A673 (cell line): ENCODE data around the gene DLG2. TPM values are rescaled to one million over a fixed set of nuclear protein-coding genes. Genes with fewer than 3 reads are reported as not detected.

Experiments
- BruUV-seq: library from RNA; stranded (reverse); fragments of 400-500 nt; replicated peaks from 2 replicates; lab custom pipeline; 2021; lab: Mats Ljungman, UMichigan
- CTCF ChIA-PET: fragments of 300-600 bp; sonication (Branson Sonifier 250); formaldehyde crosslinking; loops from one replicate; lab custom pipeline; 2022; ENCODE audit warnings: antibody characterized with exemption; lab: Charles Lee
- POLR2A ChIA-PET: fragments of 300-600 bp; sonication (Branson Sonifier 250); formaldehyde crosslinking; loops from one replicate; lab custom pipeline; 2022; ENCODE audit warnings: antibody characterized with exemption; ENCODE audit not compliant: low non-redundant PET; lab: Charles Lee
- DNase-seq: peaks from one replicate; pipeline ENCODE4 v3.0.0-alpha.2; 2015; ENCODE audit warnings: low spot score
- H3K27ac ChIP-seq: fragments of 200-600 bp; sonication (generic); 2 replicates; pipeline ENCODE4 v1.5.1; 2016; ENCODE audit warnings: mixed run types, low read depth, mild to moderate bottlenecking, mixed read lengths, antibody characterized with exemption, low read length; ENCODE audit not compliant: poor library complexity, severe bottlenecking
- H3K27me3 ChIP-seq: fragments of 200-600 bp; sonication (generic); replicated peaks from 2 replicates; pipeline ENCODE4 v1.6.1; 2017; ENCODE audit warnings: mixed run types, low read depth, mild to moderate bottlenecking, mixed read lengths, antibody characterized with exemption, low read length; ENCODE audit not compliant: insufficient read depth, poor library complexity
- H3K36me3 ChIP-seq: fragments of 200-600 bp; sonication (generic); 2 replicates; pipeline ENCODE4 v1.6.1; 2016; ENCODE audit warnings: mixed run types, mild to moderate bottlenecking, mixed read lengths, antibody characterized with exemption, low read length; ENCODE audit not compliant: insufficient read depth, poor library complexity, severe bottlenecking
- H3K4me1 ChIP-seq: fragments of 200-600 bp; sonication (generic); 2 replicates; pipeline ENCODE4 v1.6.1; 2017; ENCODE audit warnings: mixed run types, mild to moderate bottlenecking, mixed read lengths, antibody characterized with exemption, low read length; ENCODE audit not compliant: insufficient read depth, poor library complexity, severe bottlenecking
- H3K4me3 ChIP-seq: fragments of 200-600 bp; sonication (generic); 2 replicates; pipeline ENCODE4 v1.5.1; 2016; ENCODE audit warnings: low read depth, mixed run types, mild to moderate bottlenecking, mixed read lengths, low read length; ENCODE audit not compliant: poor library complexity, severe bottlenecking
- H3K9me3 ChIP-seq: fragments of 200-600 bp; sonication (generic); 2 replicates; pipeline ENCODE4 v1.6.1; 2016; ENCODE audit warnings: mixed run types, low read depth, mild to moderate bottlenecking, mixed read lengths, antibody characterized with exemption, low read length; ENCODE audit not compliant: poor library complexity, severe bottlenecking
- CTCF ChIP-seq: fragments of 300-800, 200-600 bp; sonication (generic); conservative IDR thresholded peaks from 2 replicates; pipeline ENCODE4 v1.5.1; 2017; ENCODE audit warnings: low read depth, mild to moderate bottlenecking, antibody characterized with exemption, low read length, moderate library complexity, mixed read lengths
- EZH2 ChIP-seq: fragments of 200-600 bp; sonication (generic); IDR thresholded peaks from 2 replicates; pipeline ENCODE4 v1.6.1; 2017; ENCODE audit warnings: borderline replicate concordance, low read depth, mild to moderate bottlenecking, mixed read lengths, antibody characterized with exemption, low read length; ENCODE audit not compliant: poor library complexity, severe bottlenecking
- intact Hi-C: fragments of 100-400 bp; cut with micrococcal nuclease; formaldehyde crosslinking; loops from one replicate; pipeline ENCODE4 v1.10.0; 2022; ENCODE audit not compliant: unreplicated experiment
- total RNA-seq: library from RNA; stranded (reverse); gene quantifications from 2 replicates; pipeline ENCODE4 v1.2.3, GENCODE V29; 2021

DLG2 gene
- total RNA-seq, 1 experiment from 2014 or later, result 277 TPM

DNA sequence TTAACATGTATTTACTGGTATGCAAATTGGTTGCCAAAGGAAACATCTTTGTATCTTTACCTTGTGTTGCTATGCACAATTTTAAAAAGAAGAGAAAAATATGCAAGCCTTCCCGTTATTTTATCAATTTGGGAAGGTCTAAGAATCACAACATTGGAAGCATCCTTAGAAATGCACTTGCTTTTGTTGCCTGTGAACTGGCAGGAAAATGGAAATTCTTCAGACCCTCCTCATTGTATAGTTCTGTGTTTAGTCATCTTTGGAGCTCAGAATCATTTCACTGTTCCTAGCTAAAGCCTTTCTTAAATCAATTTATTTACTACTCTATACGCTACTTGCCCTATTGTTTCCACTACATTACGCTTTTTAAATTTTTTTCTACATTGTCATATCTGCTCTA lies 574.5 kb downstream of the DLG2 start:
- Histone ChIP-seq H3K27me3 (no peaks in the 10 kb centered on the region), H3K4me3 (no peak overlapping the region), H3K4me1 (no peaks in the 10 kb centered on the region), H3K9me3 (no peaks in the 10 kb centered on the region), H3K27ac (no peak overlapping the region), H3K36me3 (no peaks in the 10 kb centered on the region)
- TF ChIP-seq CTCF (no peak), EZH2 (no peak)
- CTCF ChIA-PET, result no interaction called here
- POLR2A ChIA-PET, result interaction anchor here (0.7 kb wide), 1 partner anchor 313 kb away, joined by 5 read pairs; no protein-coding TSS in a partner anchor
- DNase-seq, result no peak
- no TSS peak for BruUV-seq
- intact Hi-C loops, result no loop called here

DNA sequence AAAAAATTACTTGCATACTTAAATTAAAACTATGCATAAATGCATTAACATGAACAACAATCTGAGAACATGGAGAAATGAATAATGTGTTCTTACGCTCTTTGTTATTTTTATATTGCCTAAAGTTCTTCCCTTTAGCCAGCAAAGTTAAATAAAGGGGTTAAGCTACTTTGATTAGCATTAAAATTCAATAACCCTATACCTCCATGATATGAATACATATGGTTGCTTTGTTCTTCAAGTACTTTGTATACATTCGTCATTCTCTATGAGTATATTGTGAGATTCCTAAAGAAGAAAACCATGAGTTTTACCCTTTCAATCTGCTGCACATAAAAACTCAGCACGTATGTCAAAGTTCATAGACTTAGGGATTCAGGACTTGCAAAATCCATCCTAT lies 578.3 kb downstream of the DLG2 start:
- Histone ChIP-seq H3K9me3 (no peaks in the 10 kb centered on the region), H3K36me3 (no peaks in the 10 kb centered on the region), H3K4me1 (no peaks in the 10 kb centered on the region), H3K27me3 (no peaks in the 10 kb centered on the region), H3K4me3 (no peak overlapping the region), H3K27ac (no peak overlapping the region)
- intact Hi-C loops, result no loop called here
- BruUV-seq, result no TSS peak
- CTCF ChIA-PET, result no interaction called here
- DNase-seq, result no peak
- POLR2A ChIA-PET, result no interaction called here
- TF ChIP-seq EZH2 (no peak), CTCF (no peak)

- H3K4me1 ChIP-seq, result no peaks in the 10 kb centered on the region
- no peaks in the 10 kb centered on the region for H3K27me3 ChIP-seq
- H3K27ac ChIP-seq, result no peak overlapping the region
- H3K9me3 ChIP-seq, result no peaks in the 10 kb centered on the region
- CTCF ChIA-PET, result no interaction called here
- DNase-seq, result no peak
- H3K4me3 ChIP-seq, result no peak overlapping the region
- POLR2A ChIA-PET, result no interaction called here
- no TSS peak for BruUV-seq
- intact Hi-C loops, result no loop called here
- no peak for TF ChIP-seq EZH2
- no peak for TF ChIP-seq CTCF
- no peaks in the 10 kb centered on the region for H3K36me3 ChIP-seq
Measured at GRCh38 chr11:85045716-85046115, 581.4 kb downstream of the DLG2 start.
